Glutamatergic neuron (in vitro differentiated cells): ENCODE results near the gene TMCC2. TPM values are rescaled to one million over a fixed set of nuclear protein-coding genes. Genes with fewer than 3 reads are reported as not detected.

ENCODE experiments used
- DNase-seq: peaks from one replicate; pipeline ENCODE4 v3.0.0; 2022
- H3K27ac Mint-ChIP-seq: one replicate; pipeline ENCODE4 v1.8.0; 2020; ENCODE audit warnings: mild to moderate bottlenecking, mixed read lengths, inconsistent platforms; ENCODE audit not compliant: unreplicated experiment
- H3K27me3 Mint-ChIP-seq: one replicate; pipeline ENCODE4 v1.8.0; 2020; ENCODE audit warnings: mild to moderate bottlenecking, moderate library complexity, mixed read lengths, inconsistent platforms; ENCODE audit not compliant: unreplicated experiment
- H3K36me3 Mint-ChIP-seq: one replicate; pipeline ENCODE4 v1.8.0; 2020; ENCODE audit warnings: mild to moderate bottlenecking, mixed read lengths, inconsistent platforms; ENCODE audit not compliant: unreplicated experiment
- H3K4me1 Mint-ChIP-seq: one replicate; pipeline ENCODE4 v1.8.0; 2020; ENCODE audit warnings: mild to moderate bottlenecking, low read depth, mixed read lengths, inconsistent platforms; ENCODE audit not compliant: unreplicated experiment
- H3K4me3 Mint-ChIP-seq: one replicate; pipeline ENCODE4 v1.8.0; 2020; ENCODE audit warnings: mild to moderate bottlenecking, mixed read lengths, inconsistent platforms; ENCODE audit not compliant: unreplicated experiment
- H3K9me3 Mint-ChIP-seq: one replicate; pipeline ENCODE4 v1.8.0; 2020; ENCODE audit warnings: mild to moderate bottlenecking, moderate library complexity, mixed read lengths, inconsistent platforms; ENCODE audit not compliant: unreplicated experiment
- total RNA-seq: library from RNA; stranded (reverse); fragmentation: NEBNext Ultra II Directional; extraction: Animal tissue kit (Norgen Biotek cat#: 25700); gene quantifications from one replicate; pipeline ENCODE4 v1.2.1, GENCODE V29; 2021; ENCODE audit not compliant: unreplicated experiment
- TF ChIP-seq, protein P1 (sequence below): fragments of 200-600 bp; sonication (generic); IDR thresholded peaks from one replicate; pipeline ENCODE4 v1.5.0; 2021; ENCODE audit not compliant: partially characterized antibody, unreplicated experiment

The TMCC2 gene
- total RNA-seq, 1 donor from 2014 or later: 80.1 TPM

DNA sequence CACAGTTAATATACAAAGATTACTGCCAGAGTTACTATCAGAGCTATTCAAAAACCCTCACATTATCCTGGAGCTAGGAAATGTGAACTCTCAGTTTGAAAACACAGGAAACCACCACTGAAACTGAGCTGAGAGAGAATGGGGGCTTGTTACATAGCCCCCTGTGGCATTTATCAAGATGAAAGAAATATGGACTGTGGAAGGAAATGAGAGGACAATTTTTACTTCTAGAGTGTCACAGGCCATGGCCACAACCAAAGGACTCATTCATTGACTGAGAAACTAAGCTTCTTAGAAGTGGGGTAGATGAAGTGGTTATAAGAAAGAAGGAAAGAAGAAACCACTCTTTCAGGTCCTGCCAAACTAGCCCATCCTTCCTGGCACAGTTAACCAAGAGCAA lies 41.6 kb upstream of the TMCC2 start:
- TF ChIP-seq, protein P1, sequence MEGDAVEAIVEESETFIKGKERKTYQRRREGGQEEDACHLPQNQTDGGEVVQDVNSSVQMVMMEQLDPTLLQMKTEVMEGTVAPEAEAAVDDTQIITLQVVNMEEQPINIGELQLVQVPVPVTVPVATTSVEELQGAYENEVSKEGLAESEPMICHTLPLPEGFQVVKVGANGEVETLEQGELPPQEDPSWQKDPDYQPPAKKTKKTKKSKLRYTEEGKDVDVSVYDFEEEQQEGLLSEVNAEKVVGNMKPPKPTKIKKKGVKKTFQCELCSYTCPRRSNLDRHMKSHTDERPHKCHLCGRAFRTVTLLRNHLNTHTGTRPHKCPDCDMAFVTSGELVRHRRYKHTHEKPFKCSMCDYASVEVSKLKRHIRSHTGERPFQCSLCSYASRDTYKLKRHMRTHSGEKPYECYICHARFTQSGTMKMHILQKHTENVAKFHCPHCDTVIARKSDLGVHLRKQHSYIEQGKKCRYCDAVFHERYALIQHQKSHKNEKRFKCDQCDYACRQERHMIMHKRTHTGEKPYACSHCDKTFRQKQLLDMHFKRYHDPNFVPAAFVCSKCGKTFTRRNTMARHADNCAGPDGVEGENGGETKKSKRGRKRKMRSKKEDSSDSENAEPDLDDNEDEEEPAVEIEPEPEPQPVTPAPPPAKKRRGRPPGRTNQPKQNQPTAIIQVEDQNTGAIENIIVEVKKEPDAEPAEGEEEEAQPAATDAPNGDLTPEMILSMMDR: no peak
- no peaks in the 10 kb centered on the region for H3K27me3 Mint-ChIP-seq
- no peak overlapping the region for H3K27ac Mint-ChIP-seq
- H3K36me3 Mint-ChIP-seq: no peaks in the 10 kb centered on the region
- DNase-seq: no peak
- H3K4me1 Mint-ChIP-seq: peaks cover 37% of the 10 kb centered on the region
- no peak overlapping the region for H3K4me3 Mint-ChIP-seq
- no peaks in the 10 kb centered on the region for H3K9me3 Mint-ChIP-seq

DNA sequence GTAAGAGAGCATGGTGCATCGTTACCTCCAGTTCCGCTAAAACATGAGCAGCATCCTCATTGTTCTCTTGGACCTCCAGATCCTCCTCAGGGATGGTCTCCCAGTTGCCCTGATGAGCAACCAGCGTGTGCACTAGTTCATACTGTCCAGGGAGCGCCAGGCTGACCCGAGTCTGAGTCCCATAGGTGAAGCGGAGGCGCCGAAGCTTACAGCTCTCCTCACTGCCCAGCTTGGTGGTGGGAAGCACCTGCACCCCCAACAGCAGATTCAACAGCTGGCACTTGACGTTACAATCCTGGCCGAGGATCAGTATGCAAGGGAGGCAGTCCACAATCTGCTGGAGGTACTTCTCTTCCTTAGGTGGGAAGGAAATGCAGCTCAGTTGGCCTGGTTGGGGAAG lies 40.3 kb upstream of the TMCC2 start:
- Mint-ChIP-seq H3K27me3 (no peaks in the 10 kb centered on the region), H3K4me3 (no peak overlapping the region), H3K4me1 (peaks cover 44% of the 10 kb centered on the region), H3K36me3 (no peaks in the 10 kb centered on the region), H3K9me3 (peaks cover 3% of the 10 kb centered on the region), H3K27ac (no peak overlapping the region)
- DNase-seq: no peak
- TF ChIP-seq, protein P1: no peak

DNA sequence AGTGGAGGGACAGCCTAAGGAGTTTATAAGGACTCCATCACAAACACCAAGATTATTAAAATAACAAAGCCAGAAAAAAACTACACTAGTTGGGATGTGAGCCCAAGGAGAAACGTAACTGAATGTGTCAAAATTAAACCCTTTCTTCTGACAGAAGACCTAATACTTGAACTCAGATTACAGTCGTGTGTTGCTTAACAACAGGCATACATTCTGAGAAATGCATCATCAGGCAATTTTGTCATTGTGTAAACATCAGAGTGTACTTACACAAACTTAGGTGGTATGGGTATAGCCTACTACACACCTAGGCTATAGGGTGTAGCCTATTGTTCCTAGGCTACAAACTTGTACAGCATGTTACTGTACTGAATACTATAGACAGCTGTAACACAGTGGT lies 39.6 kb upstream of the TMCC2 start:
- peaks cover 41% of the 10 kb centered on the region for H3K4me1 Mint-ChIP-seq
- H3K4me3 Mint-ChIP-seq: no peak overlapping the region
- no peaks in the 10 kb centered on the region for H3K36me3 Mint-ChIP-seq
- TF ChIP-seq, protein P1: no peak
- no peak for DNase-seq
- H3K27ac Mint-ChIP-seq: no peak overlapping the region
- H3K27me3 Mint-ChIP-seq: no peaks in the 10 kb centered on the region
- H3K9me3 Mint-ChIP-seq: peaks cover 3% of the 10 kb centered on the region

DNA sequence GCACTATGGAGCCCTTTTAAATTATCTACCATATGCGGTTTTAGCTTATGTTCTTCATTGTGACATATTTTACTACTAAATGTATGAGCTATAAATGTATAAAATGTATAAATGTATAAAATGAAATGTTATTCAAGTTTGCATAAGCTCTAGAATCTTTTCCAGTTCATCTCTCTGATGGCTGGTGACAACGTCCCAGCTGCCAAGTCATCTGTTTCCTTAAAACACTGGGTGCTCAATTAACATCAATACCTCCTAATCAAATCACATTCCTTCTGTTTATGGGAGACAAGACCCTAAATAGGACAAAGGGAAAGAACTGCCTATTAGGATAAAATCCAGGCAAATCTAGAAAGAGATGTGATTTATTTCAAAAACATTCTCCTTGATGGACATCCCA lies 39.1 kb upstream of the TMCC2 start:
- Mint-ChIP-seq H3K4me3 (peak overlapping the region; percentile 32), H3K27ac (no peak overlapping the region), H3K27me3 (no peaks in the 10 kb centered on the region), H3K4me1 (peaks cover 37% of the 10 kb centered on the region), H3K9me3 (peaks cover 3% of the 10 kb centered on the region), H3K36me3 (no peaks in the 10 kb centered on the region)
- no peak for DNase-seq
- TF ChIP-seq, protein P1: no peak

DNA sequence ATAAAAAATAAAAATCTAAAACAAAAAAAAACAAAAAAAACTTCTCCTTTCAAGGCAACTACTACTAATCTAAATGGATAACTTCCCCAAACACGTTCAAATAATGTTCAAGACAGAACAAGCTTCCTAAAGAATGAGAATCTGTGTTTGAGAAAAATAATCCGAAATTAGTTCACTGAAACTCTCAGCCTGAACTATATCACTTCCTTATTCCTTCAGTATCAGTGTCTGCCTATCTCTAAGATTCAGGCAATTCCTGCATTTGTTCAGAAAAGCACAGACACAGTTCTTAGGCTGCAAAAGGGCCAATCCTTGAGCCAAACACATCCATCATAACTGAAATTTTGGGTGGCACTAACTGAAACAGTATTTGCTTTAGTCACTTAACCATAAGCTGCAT lies 38.6 kb upstream of the TMCC2 start:
- H3K36me3 Mint-ChIP-seq: no peaks in the 10 kb centered on the region
- no peak overlapping the region for H3K27ac Mint-ChIP-seq
- DNase-seq: no peak
- H3K4me3 Mint-ChIP-seq: peak overlapping the region; percentile 44
- TF ChIP-seq, protein P1: no peak
- peaks cover 35% of the 10 kb centered on the region for H3K4me1 Mint-ChIP-seq
- no peaks in the 10 kb centered on the region for H3K27me3 Mint-ChIP-seq
- peaks cover 3% of the 10 kb centered on the region for H3K9me3 Mint-ChIP-seq
